Right atrium auricular region (tissue), 2 donors: ENCODE results near the gene PYY. TPM values are rescaled to one million over a fixed set of nuclear protein-coding genes. Genes with fewer than 3 reads are reported as not detected.
"Not testable (repeated sequence)": the region's sequence is repeated elsewhere in the genome, so short reads cannot be mapped to it uniquely, and the experiment has no call there.

Experiments
- DNase-seq: peaks from one replicate; pipeline ENCODE4 v3.0.0-alpha.2; 2019; ENCODE audit warnings: low spot score
- H3K27ac ChIP-seq, 2 donors: fragments of 200-600 bp; sonication (generic); 1 replicate in 1 of 2; 2 replicates in 1 of 2; pipeline ENCODE4 v1.5.1; 2016 to 2019
- H3K27me3 ChIP-seq, 2 donors: fragments of 200-600 bp; sonication (generic); one replicate each; pipeline versions ENCODE4 v1.5.1 to v1.6.0; 2017 to 2019
- H3K36me3 ChIP-seq: fragments of 200-600 bp; sonication (generic); one replicate; pipeline ENCODE4 v1.5.1; 2016
- H3K4me1 ChIP-seq, 2 donors: fragments of 200-600 bp; sonication (generic); one replicate each; pipeline versions ENCODE4 v1.5.1 to v1.6.0; 2017 to 2019
- H3K4me3 ChIP-seq, 2 donors: fragments of 200-600 bp; sonication (generic); 1 replicate in 1 of 2; 2 replicates in 1 of 2; pipeline ENCODE4 v1.5.1; 2017 to 2019; ENCODE audit warnings: mild to moderate bottlenecking in 1 of 2, moderate library complexity in 1 of 2
- H3K9me3 ChIP-seq, 2 donors: fragments of 200-600 bp; sonication (generic); one replicate each; pipeline ENCODE4 v1.5.1; 2019
- total RNA-seq, 2 donors: library from RNA; depleted of rRNA; stranded (reverse); fragments of >200 nt; gene quantifications; one replicate each; pipeline ENCODE4 v1.1.0, GENCODE V29; 2016
- TF ChIP-seq, protein P1 (sequence below), 2 donors: fragments of 200-600 bp; sonication (generic); IDR thresholded peaks; one replicate each; pipeline ENCODE4 v1.5.1; 2019; ENCODE audit warnings: antibody characterized with exemption in 2 of 2

PYY gene
- total RNA-seq, 2 donors from 2014 or later = not detected

DNA sequence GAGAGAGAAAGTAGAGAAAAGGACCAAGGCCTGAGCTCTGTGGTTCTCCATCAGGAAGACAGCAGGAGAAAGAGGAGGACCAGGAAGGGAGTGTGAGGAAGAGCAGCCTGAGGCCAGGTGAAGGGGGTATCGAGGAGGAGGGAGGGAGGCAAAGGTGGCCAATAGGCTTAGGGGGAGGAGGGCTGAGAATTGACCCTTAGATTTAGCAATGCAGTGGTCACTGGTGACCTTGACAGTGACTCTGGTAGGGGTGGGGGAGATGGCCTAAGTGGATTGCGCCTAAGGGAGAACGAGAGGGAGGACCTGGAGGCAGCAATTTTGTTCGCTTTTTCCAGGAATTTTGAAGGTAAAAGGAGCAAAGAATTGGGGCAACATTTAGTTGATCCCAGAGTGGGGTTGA is 45.3 kb upstream of the PYY start:
- Histone ChIP-seq H3K9me3 (no peaks in the 10 kb centered on the region), H3K4me1 (peaks cover 0 to 8% of the 10 kb centered on the region in 2 donors), H3K27me3 (peaks cover 0 to 3% of the 10 kb centered on the region in 2 donors), H3K36me3 (no peaks in the 10 kb centered on the region), H3K27ac (no peak overlapping the region), H3K4me3 (no peak overlapping the region)
- no peak for DNase-seq
- TF ChIP-seq, protein P1, sequence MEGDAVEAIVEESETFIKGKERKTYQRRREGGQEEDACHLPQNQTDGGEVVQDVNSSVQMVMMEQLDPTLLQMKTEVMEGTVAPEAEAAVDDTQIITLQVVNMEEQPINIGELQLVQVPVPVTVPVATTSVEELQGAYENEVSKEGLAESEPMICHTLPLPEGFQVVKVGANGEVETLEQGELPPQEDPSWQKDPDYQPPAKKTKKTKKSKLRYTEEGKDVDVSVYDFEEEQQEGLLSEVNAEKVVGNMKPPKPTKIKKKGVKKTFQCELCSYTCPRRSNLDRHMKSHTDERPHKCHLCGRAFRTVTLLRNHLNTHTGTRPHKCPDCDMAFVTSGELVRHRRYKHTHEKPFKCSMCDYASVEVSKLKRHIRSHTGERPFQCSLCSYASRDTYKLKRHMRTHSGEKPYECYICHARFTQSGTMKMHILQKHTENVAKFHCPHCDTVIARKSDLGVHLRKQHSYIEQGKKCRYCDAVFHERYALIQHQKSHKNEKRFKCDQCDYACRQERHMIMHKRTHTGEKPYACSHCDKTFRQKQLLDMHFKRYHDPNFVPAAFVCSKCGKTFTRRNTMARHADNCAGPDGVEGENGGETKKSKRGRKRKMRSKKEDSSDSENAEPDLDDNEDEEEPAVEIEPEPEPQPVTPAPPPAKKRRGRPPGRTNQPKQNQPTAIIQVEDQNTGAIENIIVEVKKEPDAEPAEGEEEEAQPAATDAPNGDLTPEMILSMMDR (IDR thresholded peaks at IDR 0.05) = no peak

- Histone ChIP-seq H3K4me1 (peaks cover 0 to 8% of the 10 kb centered on the region in 2 donors), H3K4me3 (no peak overlapping the region), H3K9me3 (no peaks in the 10 kb centered on the region), H3K27ac (no peak overlapping the region), H3K36me3 (no peaks in the 10 kb centered on the region), H3K27me3 (peaks cover 0 to 3% of the 10 kb centered on the region in 2 donors)
- TF ChIP-seq, protein P1 (IDR thresholded peaks at IDR 0.05) = no peak
- no peak for DNase-seq
Measured at GRCh38 chr17:43998552-43998951, 44.8 kb upstream of the PYY start.

- H3K36me3 ChIP-seq, H3K27me3 ChIP-seq, H3K4me1 ChIP-seq, H3K27ac ChIP-seq, H3K9me3 ChIP-seq, DNase-seq, H3K4me3 ChIP-seq: not testable (repeated sequence)
Measured at GRCh38 chr17:43997180-43997579, 43.4 kb upstream of the PYY start.

- TF ChIP-seq, protein P1 (IDR thresholded peaks at IDR 0.05) = no peak
Measured at GRCh38 chr17:43995150-43995471, 41.4 kb upstream of the PYY start.

DNA sequence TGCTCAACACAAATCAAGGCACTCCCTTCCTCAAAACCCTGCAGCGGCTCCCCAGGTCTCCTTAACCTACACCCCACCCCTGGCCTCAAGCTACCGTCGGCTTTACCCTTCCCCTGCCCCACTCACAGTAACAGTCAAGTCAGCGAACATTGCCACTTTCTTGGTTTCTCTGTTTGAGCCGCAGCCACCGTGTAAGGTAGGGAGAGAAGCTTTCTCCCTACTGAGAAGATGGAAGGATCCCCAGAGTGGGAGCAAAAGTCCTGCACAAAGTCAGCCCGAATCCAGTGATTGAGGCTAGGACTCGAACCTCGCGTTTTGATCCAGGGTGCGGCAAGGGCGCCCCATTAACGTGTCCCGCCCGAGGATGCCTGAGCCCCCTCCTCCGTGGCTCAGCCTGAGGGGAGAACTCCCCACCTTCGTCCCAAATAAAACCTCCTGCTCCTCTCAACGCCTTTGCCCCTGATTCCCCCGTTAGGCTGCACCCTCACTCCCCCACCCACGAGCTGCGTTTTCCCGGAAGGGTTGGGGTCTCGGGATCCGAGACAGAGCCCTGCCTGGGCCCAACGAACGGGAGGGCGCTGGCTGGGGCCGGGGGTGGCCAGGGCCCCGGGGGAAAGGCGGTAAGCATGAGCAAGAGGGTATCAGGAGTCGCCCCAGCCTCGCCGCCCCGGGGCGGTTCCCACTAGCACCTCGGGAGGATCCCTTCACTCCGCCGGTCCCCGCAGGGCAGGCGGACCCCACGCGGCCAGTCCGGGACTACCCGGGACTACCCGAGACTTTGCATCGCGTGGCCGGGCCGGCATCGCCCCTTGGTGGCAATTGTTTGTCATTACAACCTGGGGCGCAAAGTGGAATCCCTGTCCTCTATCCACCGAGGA is 40.8 kb upstream of the PYY start:
- TF ChIP-seq, protein P1 (IDR thresholded peaks at IDR 0.05) = peak; percentile 90 to 94
- Histone ChIP-seq H3K4me1 (peaks cover 0 to 8% of the 10 kb centered on the region in 2 donors), H3K27ac (no peak overlapping the region), H3K9me3 (no peaks in the 10 kb centered on the region), H3K36me3 (no peaks in the 10 kb centered on the region), H3K27me3 (peaks cover 0 to 3% of the 10 kb centered on the region in 2 donors), H3K4me3 (peak overlapping the region; percentile 19 to 40)
- DNase-seq = peak; percentile 72

More at GRCh38 chr17:43995150-43995471, 41.4 kb upstream of the PYY start:
- DNase-seq = no peak
- H3K27ac ChIP-seq = no peak overlapping the region
- peak overlapping the region in 1 of 2 donors; percentile 40 for H3K4me3 ChIP-seq
- H3K4me1 ChIP-seq = peaks cover 0 to 8% of the 10 kb centered on the region in 2 donors
- H3K27me3 ChIP-seq = peaks cover 0 to 3% of the 10 kb centered on the region in 2 donors
- H3K9me3 ChIP-seq = no peaks in the 10 kb centered on the region
- H3K36me3 ChIP-seq = no peaks in the 10 kb centered on the region

DNA sequence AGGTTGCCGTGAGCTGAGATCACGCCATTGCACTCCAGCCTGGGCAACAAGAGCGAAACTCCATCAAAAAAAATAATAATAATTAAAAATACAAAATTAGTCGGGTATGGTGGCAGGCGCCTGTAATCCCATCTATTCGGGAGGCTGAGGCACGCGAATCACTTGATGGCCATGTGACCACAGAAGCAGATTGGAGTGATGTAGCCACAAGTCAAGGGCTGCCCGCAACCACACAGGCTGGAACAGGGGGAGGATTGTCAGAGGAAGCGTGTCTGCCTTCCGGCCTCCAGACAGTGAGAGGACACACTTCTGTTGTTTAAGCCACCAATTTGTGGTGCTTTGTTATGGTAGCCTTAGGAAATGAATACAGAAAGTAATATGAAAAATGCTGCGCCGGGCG is 38.9 kb upstream of the PYY start:
- no peak overlapping the region for H3K4me3 ChIP-seq
- no peaks in the 10 kb centered on the region for H3K36me3 ChIP-seq
- no peaks in the 10 kb centered on the region for H3K9me3 ChIP-seq
- H3K27ac ChIP-seq = no peak overlapping the region
- DNase-seq = no peak
- TF ChIP-seq, protein P1 (IDR thresholded peaks at IDR 0.05) = no peak
- H3K4me1 ChIP-seq = peaks cover 0 to 8% of the 10 kb centered on the region in 2 donors
- peaks cover 0 to 3% of the 10 kb centered on the region in 2 donors for H3K27me3 ChIP-seq
